ENCODE results near the gene AZU1. TPM values are rescaled to one million over a fixed set of nuclear protein-coding genes. Genes with fewer than 3 reads are reported as not detected.

AZU1 gene
- total RNA-seq, 4 donors from 2014 or later, result 1.1 TPM; not detected in 3

DNA sequence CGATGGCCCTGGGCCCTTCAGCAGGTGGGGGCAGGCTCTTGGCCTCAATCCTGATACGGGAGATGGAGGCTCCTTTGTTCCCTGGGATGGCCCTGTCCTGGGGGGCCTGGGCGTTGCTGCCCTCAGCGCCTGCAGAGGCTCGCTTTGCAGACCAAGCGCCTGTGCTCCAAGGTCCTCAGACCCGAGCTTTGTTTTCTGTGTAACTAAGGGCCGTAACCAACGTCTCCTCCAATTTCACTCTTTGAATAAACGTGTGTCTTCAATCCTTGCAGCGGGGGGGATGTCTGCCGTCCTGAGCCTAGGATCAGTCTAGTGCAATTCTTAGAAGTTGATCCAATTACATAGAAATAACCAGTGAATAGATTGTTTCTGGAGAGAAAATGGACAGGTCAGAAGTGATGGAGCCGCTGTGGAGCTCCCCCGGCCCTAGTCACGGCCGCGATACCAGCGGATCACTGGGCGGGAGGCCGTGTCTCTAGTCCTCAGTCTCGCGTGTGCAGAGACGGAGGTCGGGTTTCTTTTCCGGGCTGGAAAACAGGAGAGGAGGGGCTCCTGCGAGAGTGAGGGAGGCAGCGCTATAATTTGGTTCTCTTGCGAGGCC lies 25.0 kb upstream of the AZU1 start:
- ATAC-seq (ENCODE audit: low FRiP score) (no peak), DNase-seq (ENCODE audit: low spot score) (no peak)
- no peak for TF ChIP-seq CTCF (IDR thresholded peaks at IDR 0.05)

DNA sequence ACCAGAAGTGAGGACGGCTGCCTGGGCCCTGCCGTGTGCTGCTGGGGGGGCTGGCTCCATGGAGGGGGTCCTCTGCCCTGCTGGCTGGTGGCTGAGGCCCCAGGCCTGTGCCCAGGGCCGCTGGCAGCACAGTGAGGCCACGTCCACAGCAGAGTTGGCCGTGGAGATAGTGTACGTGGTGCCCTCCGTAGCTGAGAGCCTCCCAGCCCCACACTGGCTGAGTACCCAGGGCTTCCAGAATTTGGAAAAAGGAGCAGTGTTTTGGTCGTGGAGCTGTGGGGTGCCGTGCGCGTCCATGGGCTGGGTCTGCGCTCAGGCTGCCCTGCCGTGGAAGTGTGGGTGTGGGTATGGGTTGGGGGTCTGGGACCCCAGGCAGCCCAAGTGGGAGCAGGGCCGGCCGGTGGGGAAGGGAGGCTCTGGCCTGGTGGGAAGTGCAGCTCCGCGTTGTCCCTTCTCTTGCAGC lies 24.5 kb upstream of the AZU1 start:
- ATAC-seq (ENCODE audit: low FRiP score) (no peak), DNase-seq (ENCODE audit: low spot score) (no peak)
- TF ChIP-seq CTCF (IDR thresholded peaks at IDR 0.05), result no peak

DNA sequence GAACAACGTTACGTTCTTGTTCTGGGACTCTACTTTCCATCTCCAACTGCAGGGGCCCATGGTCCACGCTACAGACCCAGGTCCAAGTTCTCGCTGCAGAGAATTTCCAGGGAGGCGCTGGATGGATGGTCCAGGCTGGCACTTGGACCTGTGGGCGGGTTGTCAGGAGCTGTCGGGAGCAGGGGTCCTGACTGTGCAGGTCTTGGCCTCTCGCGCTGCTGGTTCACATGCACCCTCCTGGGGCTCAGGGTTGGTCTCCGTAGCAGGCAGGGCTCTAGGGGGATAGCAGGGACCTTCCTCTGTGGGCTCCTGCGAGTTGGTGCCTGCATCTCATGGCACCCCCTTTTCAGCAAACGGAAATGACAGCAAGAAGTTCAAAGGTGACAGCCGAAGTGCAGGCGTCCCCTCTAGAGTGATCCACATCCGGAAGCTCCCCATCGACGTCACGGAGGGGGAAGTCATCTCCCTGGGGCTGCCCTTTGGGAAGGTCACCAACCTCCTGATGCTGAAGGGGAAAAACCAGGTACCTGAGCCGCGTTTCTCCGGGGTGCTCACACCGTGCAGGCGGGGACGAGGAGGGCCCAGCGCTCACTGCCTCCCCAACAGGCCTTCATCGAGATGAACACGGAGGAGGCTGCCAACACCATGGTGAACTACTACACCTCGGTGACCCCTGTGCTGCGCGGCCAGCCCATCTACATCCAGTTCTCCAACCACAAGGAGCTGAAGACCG lies 23.8 kb upstream of the AZU1 start:
- DNase-seq (ENCODE audit: low spot score), result no peak

GRCh38 chr19:804419-805165 lies 23.0 kb upstream of the AZU1 start:
- DNase-seq (ENCODE audit: low spot score) (no peak), ATAC-seq (ENCODE audit: low FRiP score) (no peak)
- TF ChIP-seq CTCF (IDR thresholded peaks at IDR 0.05), result no peak

More for the DNA sequence above, 23.8 kb upstream of the AZU1 start:
- TF ChIP-seq CTCF (IDR thresholded peaks at IDR 0.05), result no peak
- ATAC-seq (ENCODE audit: low FRiP score), result no peak

GRCh38 chr19:805166-805551 lies 22.5 kb upstream of the AZU1 start:
- ATAC-seq (ENCODE audit: low FRiP score) (no peak), DNase-seq (ENCODE audit: low spot score) (no peak)
- TF ChIP-seq CTCF (IDR thresholded peaks at IDR 0.05), result no peak

- ATAC-seq (ENCODE audit: low FRiP score) (no peak), DNase-seq (ENCODE audit: low spot score) (no peak)
- TF ChIP-seq CTCF (IDR thresholded peaks at IDR 0.05), result no peak
These were observed 21.8 kb upstream of the AZU1 start for GRCh38 chr19:805600-806550.

All from omental fat pad (tissue), 4 donors.